NT2/D1 (cell line): Measurements from ENCODE around the gene VPS8.

Experiments used
- DNase-seq: peaks from one replicate; pipeline ENCODE4 v3.0.0-alpha.2; 2011; ENCODE audit warnings: low read depth, low spot score
- H3K27me3 ChIP-seq: 2 replicates; pipeline ENCODE4 v1.6.0; 2011; ENCODE audit warnings: mild to moderate bottlenecking; ENCODE audit not compliant: insufficient read length, insufficient read depth
- H3K36me3 ChIP-seq: 2 replicates; pipeline ENCODE4 v1.6.1; 2011; ENCODE audit warnings: mild to moderate bottlenecking, low read length, mixed read lengths; ENCODE audit not compliant: insufficient read depth, insufficient read length
- H3K4me1 ChIP-seq: 2 replicates; pipeline ENCODE4 v1.5.1; 2011; ENCODE audit not compliant: insufficient read depth, insufficient read length
- H3K4me3 ChIP-seq: 2 replicates; pipeline ENCODE4 v1.5.1; 2011; ENCODE audit warnings: low read depth; ENCODE audit not compliant: insufficient read length
- H3K9ac ChIP-seq: 2 replicates; pipeline ENCODE4 v1.6.0; 2011; ENCODE audit warnings: low read depth; ENCODE audit not compliant: insufficient read length
- H3K9me3 ChIP-seq: 2 replicates; pipeline ENCODE4 v1.5.1; 2011; ENCODE audit warnings: mild to moderate bottlenecking, low read length; ENCODE audit not compliant: insufficient read depth
- SUZ12 ChIP-seq: IDR thresholded peaks from 2 replicates; pipeline ENCODE4 v1.6.1; 2011; ENCODE audit not compliant: insufficient read length, insufficient read depth; ENCODE audit errors: extremely low read depth
- YY1 ChIP-seq: IDR thresholded peaks from 2 replicates; pipeline ENCODE4 v1.6.1; 2011; ENCODE audit not compliant: insufficient read length, insufficient read depth
- ZNF274 ChIP-seq: IDR thresholded peaks from 2 replicates; pipeline ENCODE4 v1.6.1; 2011; ENCODE audit warnings: mild to moderate bottlenecking, low read depth, low read length

Gene VPS8

GRCh38 chr3:184785890-184786279, 26.1 kb upstream of the VPS8 start:
- H3K9me3 ChIP-seq, result no peaks in the 10 kb centered on the region
- no peak overlapping the region for H3K4me3 ChIP-seq
- no peaks in the 10 kb centered on the region for H3K36me3 ChIP-seq
- no peak for DNase-seq
- H3K9ac ChIP-seq, result no peak overlapping the region
- TF ChIP-seq ZNF274 (no peak), YY1 (no peak), SUZ12 (no peak)
- no peaks in the 10 kb centered on the region for H3K27me3 ChIP-seq
- H3K4me1 ChIP-seq, result peaks cover 6% of the 10 kb centered on the region

- H3K9ac ChIP-seq, result no peak overlapping the region
- H3K4me1 ChIP-seq, result peaks cover 8% of the 10 kb centered on the region
- H3K4me3 ChIP-seq, result no peak overlapping the region
- no peaks in the 10 kb centered on the region for H3K9me3 ChIP-seq
- no peak for DNase-seq
- H3K27me3 ChIP-seq, result no peaks in the 10 kb centered on the region
- H3K36me3 ChIP-seq, result no peaks in the 10 kb centered on the region
- TF ChIP-seq SUZ12 (no peak), YY1 (no peak), ZNF274 (no peak)
Observed at GRCh38 chr3:184786280-184786941, 25.6 kb upstream of the VPS8 start.

GRCh38 chr3:184788751-184789150, 23.2 kb upstream of the VPS8 start:
- Histone ChIP-seq H3K27me3 (peaks cover 4% of the 10 kb centered on the region), H3K9ac (no peak overlapping the region), H3K4me1 (peaks cover 5% of the 10 kb centered on the region), H3K4me3 (no peak overlapping the region), H3K9me3 (no peaks in the 10 kb centered on the region), H3K36me3 (no peaks in the 10 kb centered on the region)
- TF ChIP-seq YY1 (no peak), ZNF274 (no peak), SUZ12 (no peak)
- no peak for DNase-seq

- TF ChIP-seq YY1 (no peak), SUZ12 (no peak), ZNF274 (no peak)
- H3K27me3 ChIP-seq, result peaks cover 4% of the 10 kb centered on the region
- H3K36me3 ChIP-seq, result no peaks in the 10 kb centered on the region
- H3K4me3 ChIP-seq, result no peak overlapping the region
- H3K4me1 ChIP-seq, result peaks cover 5% of the 10 kb centered on the region
- no peak overlapping the region for H3K9ac ChIP-seq
- DNase-seq, result no peak
- no peaks in the 10 kb centered on the region for H3K9me3 ChIP-seq
Observed at GRCh38 chr3:184789314-184789998, 22.5 kb upstream of the VPS8 start.

GRCh38 chr3:184791171-184791570, 20.8 kb upstream of the VPS8 start:
- H3K4me1 ChIP-seq, result peaks cover 7% of the 10 kb centered on the region
- peaks cover 4% of the 10 kb centered on the region for H3K27me3 ChIP-seq
- DNase-seq, result no peak
- no peaks in the 10 kb centered on the region for H3K9me3 ChIP-seq
- H3K4me3 ChIP-seq, result no peak overlapping the region
- no peak overlapping the region for H3K9ac ChIP-seq
- TF ChIP-seq YY1, result no peak
- TF ChIP-seq ZNF274, result no peak
- TF ChIP-seq SUZ12, result no peak
- no peaks in the 10 kb centered on the region for H3K36me3 ChIP-seq

- no peaks in the 10 kb centered on the region; the same call in 1 of the 2 replicates for H3K9me3 ChIP-seq
- no peak for DNase-seq
- peaks cover 6% of the 10 kb centered on the region for H3K4me1 ChIP-seq
- H3K27me3 ChIP-seq, result peaks cover 4% of the 10 kb centered on the region
- no peak for TF ChIP-seq SUZ12
- H3K9ac ChIP-seq, result peak overlapping the region; percentile 16
- H3K36me3 ChIP-seq, result no peaks in the 10 kb centered on the region
- H3K4me3 ChIP-seq, result no peak overlapping the region
Observed at GRCh38 chr3:184795522-184796190, 16.3 kb upstream of the VPS8 start.

GRCh38 chr3:184796551-184796950, 15.4 kb upstream of the VPS8 start:
- DNase-seq, result no peak
- Histone ChIP-seq H3K4me3 (no peak overlapping the region), H3K4me1 (peaks cover 4% of the 10 kb centered on the region), H3K9ac (no peak overlapping the region), H3K36me3 (no peaks in the 10 kb centered on the region), H3K9me3 (no peaks in the 10 kb centered on the region; the same call in 1 of the 2 replicates), H3K27me3 (peaks cover 4% of the 10 kb centered on the region)
- TF ChIP-seq SUZ12, result no peak
- no peak for TF ChIP-seq ZNF274
- TF ChIP-seq YY1, result no peak
